ENCODE data around the gene DOCK2. TPM values are rescaled to one million over a fixed set of nuclear protein-coding genes. Genes with fewer than 3 reads are reported as not detected.

DOCK2 gene
- total and polyA plus RNA-seq, 2 of the 8 experiments (the other 6 are each of a cell fraction or from before 2014, with no cell fraction given), result 3.9 to 5.7 TPM

DNA sequence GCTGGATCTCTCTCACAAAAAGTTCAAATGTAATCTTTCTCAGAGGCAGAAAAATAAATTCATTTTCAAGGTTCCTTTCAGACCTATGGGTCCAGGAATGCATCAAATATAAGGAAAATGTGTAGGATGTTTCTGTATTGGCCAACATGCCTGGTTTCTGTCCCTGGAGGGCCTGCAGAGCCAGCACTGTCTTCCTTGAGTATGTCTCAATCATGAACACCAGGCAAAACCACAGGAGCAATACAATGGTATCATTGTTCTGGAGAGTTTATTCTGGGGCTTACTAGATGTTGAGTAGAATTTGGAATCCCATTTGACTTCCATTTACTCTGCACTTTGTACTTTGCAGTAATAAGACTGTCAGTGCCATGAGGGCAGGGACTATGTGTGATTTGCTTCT, 319.7 kb downstream of the DOCK2 start:
- H2BK20ac ChIP-seq (ENCODE audit: low read length), result no peak overlapping the region
- H3K79me2 ChIP-seq (ENCODE audit: control insufficient read depth in 1 of 2, insufficient read depth in 2 of 2, low read length in 2 of 2), result no peaks in the 10 kb centered on the region
- no peak overlapping the region for H3K56ac ChIP-seq (replicated peaks; ENCODE audit: insufficient read length, low read depth, low read length)
- no peaks in the 10 kb centered on the region for H3K36me3 ChIP-seq (ENCODE audit: control insufficient read depth in 2 of 4, insufficient read depth in 4 of 4, low read length in 3 of 4)
- no peak overlapping the region for H3K27ac ChIP-seq (ENCODE audit: low read depth, low read length)
- no peak overlapping the region for H3K18ac ChIP-seq (ENCODE audit: extremely low read depth, low read length)
- H3K14ac ChIP-seq (ENCODE audit: insufficient read length), result no peak overlapping the region
- H4K8ac ChIP-seq (ENCODE audit: extremely low read depth, insufficient read depth, low read length), result no peak overlapping the region
- no peak overlapping the region for H4K91ac ChIP-seq (replicated peaks; ENCODE audit: insufficient read length, low read length)
- H2AK5ac ChIP-seq (ENCODE audit: low read depth, low read length), result no peak overlapping the region
- ChIA-PET CTCF (ENCODE audit: partially characterized antibody) (interaction anchor here (2.9 kb wide), 1 partner anchor 24 kb away, joined by 9 read pairs; the partner anchor contains the start of gene INSYN2B), POLR2A (ENCODE audit: partially characterized antibody) (no interaction called here)
- no peak for TF ChIP-seq POLR2A (IDR thresholded peaks at IDR 0.05; ENCODE audit: control extremely low read depth in 1 of 2, low read depth in 2 of 2, low read length in 2 of 2)
- no peak for TF ChIP-seq SP1 (IDR thresholded peaks at IDR 0.05; ENCODE audit: low read depth, low read length)
- TF ChIP-seq JUND (IDR thresholded peaks at IDR 0.05; ENCODE audit: low read length), result no peak
- TF ChIP-seq BACH1 (IDR thresholded peaks at IDR 0.05; ENCODE audit: low read length), result no peak
- TF ChIP-seq SRF (IDR thresholded peaks at IDR 0.05; ENCODE audit: low read depth, low read length), result no peak
- TF ChIP-seq BRCA1 (IDR thresholded peaks at IDR 0.05; ENCODE audit: low read depth, low read length), result no peak
- no peak for TF ChIP-seq YY1 (IDR thresholded peaks at IDR 0.05; ENCODE audit: low read depth, low read length)
- TF ChIP-seq TCF12 (IDR thresholded peaks at IDR 0.05; ENCODE audit: low read depth, low read length), result no peak
- TF ChIP-seq KDM1A (IDR thresholded peaks at IDR 0.05; ENCODE audit: borderline replicate concordance, low read length), result no peak
- no peak for TF ChIP-seq RNF2 (IDR thresholded peaks at IDR 0.05; ENCODE audit: borderline replicate concordance, low read depth, low read length, missing control alignments, poor library complexity, severe bottlenecking)
- no peak for TF ChIP-seq FOSL1 (IDR thresholded peaks at IDR 0.05; ENCODE audit: insufficient read depth, low read depth, low read length)
- TF ChIP-seq ZNF274 (IDR thresholded peaks at IDR 0.05; ENCODE audit: borderline replicate concordance, extremely low read depth, low read length), result no peak
- no peak overlapping the region for H2BK5ac ChIP-seq (ENCODE audit: low read depth, low read length)
- FAIRE-seq, result no peak
- no peak for DNase-seq (ENCODE audit: low read depth in 1 of 2, low spot score in 2 of 2)
- H4K20me1 ChIP-seq (replicated peaks in 1 of 2; ENCODE audit: control insufficient read depth in 1 of 2, insufficient read depth in 2 of 2, low read length in 2 of 2), result no peaks in the 10 kb centered on the region
- H3K9me3 ChIP-seq (ENCODE audit: insufficient read depth in 2 of 2, low read depth in 1 of 2, low read length in 1 of 2), result no peaks in the 10 kb centered on the region
- H2BK12ac ChIP-seq (ENCODE audit: low read depth, low read length), result no peak overlapping the region
- H3K4me1 ChIP-seq (replicated peaks in 1 of 4; ENCODE audit: control insufficient read depth in 3 of 4, insufficient read depth in 4 of 4, low read length in 3 of 4), result no peaks in the 10 kb centered on the region
- H2BK15ac ChIP-seq (ENCODE audit: low read length), result no peak overlapping the region
- H3K4me3 ChIP-seq (ENCODE audit: extremely low read depth in 1 of 4, insufficient read depth in 2 of 4, low read depth in 3 of 4, low read length in 4 of 4), result no peak overlapping the region
- no peak overlapping the region for H3K9ac ChIP-seq (replicated peaks in 1 of 4; ENCODE audit: extremely low read depth in 1 of 4, low read depth in 3 of 4, low read length in 3 of 4)
- no peak overlapping the region for H3K4me2 ChIP-seq (ENCODE audit: insufficient read depth in 1 of 2, low read depth in 2 of 2, low read length in 2 of 2)
- H3K27me3 ChIP-seq (replicated peaks in 1 of 4; ENCODE audit: control insufficient read depth in 3 of 4, extremely low read depth in 1 of 4, insufficient read depth in 3 of 4, low read length in 3 of 4), result no peaks in the 10 kb centered on the region; a peak in 1 of 7 replicates
- H2AFZ ChIP-seq (ENCODE audit: low read length), result no peak overlapping the region
- H2BK120ac ChIP-seq (replicated peaks; ENCODE audit: low read depth, low read length), result no peak overlapping the region
- H3K4ac ChIP-seq (replicated peaks; ENCODE audit: insufficient read length, low read depth, low read length), result no peak overlapping the region
- no peaks in the 10 kb centered on the region for H3K79me1 ChIP-seq (ENCODE audit: low read depth, low read length)
- H4K5ac ChIP-seq (ENCODE audit: insufficient read length, low read depth, low read length), result no peak overlapping the region
- no peaks in the 10 kb centered on the region for H3K23me2 ChIP-seq (ENCODE audit: low read depth, low read length)
- no peak overlapping the region for H3K23ac ChIP-seq (ENCODE audit: insufficient read length)
